Ramos (cell line): ENCODE data around the gene CDC42EP4.

ENCODE experiments used
- in situ Hi-C: fragments of 300-500 bp; cut with MboI; formaldehyde crosslinking; loops from one replicate; pipeline ENCODE4 v1.14.3; 2022; ENCODE audit warnings: low sequenced_read_pairs; ENCODE audit not compliant: unreplicated experiment

The CDC42EP4 gene

DNA sequence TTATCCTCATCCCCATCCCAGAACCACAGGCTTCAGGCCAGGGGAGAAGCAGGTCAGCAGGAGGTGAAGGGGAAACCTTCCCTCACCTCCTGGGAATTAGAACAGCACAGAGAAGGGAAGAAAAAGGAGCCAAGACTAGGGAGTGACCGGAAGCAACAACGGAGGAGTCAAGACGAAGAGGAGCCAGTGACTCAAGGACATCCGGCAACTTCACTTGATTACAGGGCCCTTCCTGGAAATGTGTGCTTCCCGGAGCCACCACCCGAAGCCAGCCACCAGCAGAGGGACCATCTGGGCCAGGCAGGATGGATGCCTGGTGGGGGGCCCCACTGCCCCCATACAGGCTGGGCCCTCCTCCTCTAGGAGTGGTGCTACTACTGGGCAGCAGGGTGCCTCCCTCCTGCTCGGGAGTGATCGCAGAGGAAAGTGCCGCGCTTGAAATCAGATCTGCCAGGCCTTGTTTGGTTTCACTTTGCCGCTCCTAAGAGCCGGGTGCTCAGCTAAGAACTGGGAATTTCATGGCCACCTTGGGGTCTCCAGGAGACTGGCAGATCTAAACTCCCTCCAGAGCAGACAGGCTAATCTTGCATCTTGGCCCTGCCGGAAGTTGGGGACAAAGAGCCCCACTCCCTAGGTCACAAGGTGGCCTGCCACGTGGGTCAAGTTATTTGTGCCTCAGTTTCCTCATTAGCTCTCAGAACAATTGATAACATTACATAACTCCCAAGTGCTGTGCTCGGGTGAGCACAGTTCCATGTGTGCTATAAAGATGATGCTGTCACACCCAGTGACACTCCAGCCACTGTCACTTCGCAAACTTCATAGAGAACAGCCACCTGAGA lies 6.6 kb downstream of the CDC42EP4 start:
- in situ Hi-C loops = no loop called here

GRCh38 chr17:73304438-73304837 lies 7.4 kb downstream of the CDC42EP4 start:
- in situ Hi-C loops = no loop called here

GRCh38 chr17:73302189-73302588 lies 9.6 kb downstream of the CDC42EP4 start:
- in situ Hi-C loops = no loop called here

GRCh38 chr17:73301369-73301768 lies 10.4 kb downstream of the CDC42EP4 start:
- in situ Hi-C loops = no loop called here

DNA sequence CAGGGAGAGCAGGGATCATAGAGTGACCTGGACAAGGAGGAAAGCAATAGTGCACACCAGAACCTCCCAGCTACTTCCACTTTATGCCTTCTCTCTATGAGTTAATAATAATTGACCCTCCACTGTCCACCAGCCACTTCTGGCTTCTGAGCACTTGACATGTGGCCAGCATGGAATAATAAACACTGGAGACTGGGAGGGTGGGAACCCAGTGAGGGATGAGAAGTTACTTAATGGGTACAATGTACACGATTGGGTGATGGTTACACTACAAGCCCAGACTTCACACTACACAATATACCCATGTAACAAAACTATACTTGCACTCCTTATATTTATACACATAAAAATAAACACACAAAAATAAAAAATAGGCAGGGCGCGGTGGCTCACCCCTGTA lies 11.4 kb downstream of the CDC42EP4 start:
- in situ Hi-C loops = no loop called here

GRCh38 chr17:73297934-73298861 lies 13.6 kb downstream of the CDC42EP4 start:
- in situ Hi-C loops = no loop called here

DNA sequence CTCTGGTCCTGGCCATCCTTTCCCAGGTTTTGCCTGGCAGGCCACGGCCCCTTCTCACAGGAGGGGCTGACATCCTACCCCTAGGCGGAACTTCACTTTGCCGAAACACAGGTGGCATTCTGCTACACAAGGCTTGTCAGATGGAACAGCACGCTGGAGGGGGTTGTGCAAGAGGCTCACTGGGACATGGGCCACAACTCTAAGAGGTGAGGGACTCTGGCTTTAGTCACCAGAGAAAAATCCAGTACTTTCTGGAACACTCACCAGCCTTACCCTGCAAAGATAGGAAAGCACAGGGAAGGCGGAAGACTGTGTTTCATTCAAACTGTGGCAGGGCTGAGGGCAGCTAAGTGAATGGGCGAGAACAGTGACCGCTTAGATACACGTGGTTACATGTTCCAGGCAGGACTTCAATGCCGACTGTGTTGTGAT lies 18.3 kb downstream of the CDC42EP4 start:
- in situ Hi-C loops = no loop called here

- in situ Hi-C loops = no loop called here
These were observed 18.8 kb downstream of the CDC42EP4 start for GRCh38 chr17:73293031-73293430.

DNA sequence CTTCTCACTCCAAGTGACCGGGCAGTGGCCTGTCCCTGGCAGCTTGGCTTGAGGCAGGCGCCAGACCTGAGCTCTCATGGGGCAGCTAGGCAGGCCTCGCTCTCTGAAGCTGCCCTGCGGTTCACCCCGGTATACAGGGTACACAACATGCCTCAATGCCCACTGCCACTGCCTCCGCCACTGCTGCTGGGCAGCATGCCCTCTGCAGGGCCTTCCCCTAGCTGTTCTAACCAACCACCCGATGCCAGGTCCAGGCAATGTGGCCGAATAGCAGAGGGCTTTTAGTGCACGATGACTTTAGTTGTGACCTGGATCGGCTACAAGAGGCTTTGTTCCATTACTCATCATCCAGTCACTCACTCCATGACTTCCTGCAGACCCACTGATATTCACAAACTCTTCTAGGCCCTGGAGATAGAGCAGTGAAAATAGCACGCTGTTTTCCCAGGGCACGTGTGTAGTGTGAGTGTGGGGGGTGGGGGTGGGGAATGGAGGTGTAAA lies 19.7 kb downstream of the CDC42EP4 start:
- in situ Hi-C loops = no loop called here

GRCh38 chr17:73291260-73291801 lies 20.5 kb downstream of the CDC42EP4 start:
- in situ Hi-C loops = no loop called here

DNA sequence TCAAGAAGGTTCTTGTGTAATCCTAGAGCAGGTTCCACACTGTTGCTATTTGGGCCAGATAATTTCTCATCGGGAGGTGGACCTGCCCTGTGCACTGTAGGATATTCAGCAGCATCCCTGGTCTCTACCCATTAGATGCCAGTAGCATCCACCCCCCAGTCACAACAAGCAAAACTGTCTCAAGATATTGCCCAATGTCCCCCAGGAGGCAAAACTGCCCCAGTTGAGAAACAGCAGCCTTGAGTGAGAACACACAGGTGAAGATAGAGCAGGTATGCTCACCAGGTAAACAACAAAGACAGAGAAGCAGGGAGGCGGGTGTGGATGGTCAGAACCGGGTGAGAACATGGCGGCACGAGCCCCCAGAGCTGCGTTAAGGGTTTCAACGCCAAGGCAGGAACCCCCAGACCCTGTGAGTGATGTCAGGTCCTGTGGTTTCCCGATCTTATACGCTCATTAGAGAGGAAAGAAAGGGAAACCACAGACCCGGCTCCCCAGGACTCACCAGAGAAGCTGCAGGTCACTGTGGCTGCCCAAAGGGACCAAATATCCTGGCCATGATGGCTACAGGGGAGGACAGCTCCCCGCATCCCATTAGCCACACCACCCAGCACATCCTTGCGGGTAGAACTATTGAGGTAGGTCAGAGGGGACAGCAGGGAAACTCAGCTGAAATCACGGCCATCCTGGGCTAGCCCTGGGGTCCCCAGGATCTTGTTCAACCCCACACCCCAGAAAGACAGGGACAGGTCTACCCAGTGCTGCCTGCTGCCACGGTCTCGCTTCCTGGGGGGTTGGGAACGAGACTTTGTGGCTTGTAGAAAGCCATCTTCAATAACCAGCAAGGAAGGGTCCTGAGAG lies 21.2 kb downstream of the CDC42EP4 start:
- in situ Hi-C loops = no loop called here

GRCh38 chr17:73289549-73290254 lies 22.1 kb downstream of the CDC42EP4 start:
- in situ Hi-C loops = no loop called here

GRCh38 chr17:73288534-73289302 lies 23.1 kb downstream of the CDC42EP4 start:
- in situ Hi-C loops = no loop called here

DNA sequence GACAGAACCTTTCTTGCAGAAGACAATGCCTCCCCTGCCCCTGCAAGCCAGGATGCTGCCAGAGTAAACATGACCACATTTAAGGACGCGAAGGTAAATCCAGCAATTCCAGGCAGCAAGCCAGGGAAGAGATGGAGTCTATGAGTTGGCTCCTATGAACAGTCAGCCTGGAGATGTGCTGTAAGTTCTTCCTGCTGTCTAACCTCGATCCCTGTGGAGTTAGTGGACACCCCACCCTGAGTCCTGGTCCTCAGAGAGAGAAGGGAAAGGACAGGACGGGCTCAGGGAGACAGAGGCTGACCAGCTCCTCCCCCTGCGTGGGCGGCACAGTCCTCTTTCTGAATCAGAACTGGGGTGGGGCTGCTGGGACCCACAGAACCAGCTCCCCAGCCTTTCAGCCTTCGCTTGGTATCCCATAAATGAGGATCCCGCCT lies 24.9 kb downstream of the CDC42EP4 start:
- in situ Hi-C loops = no loop called here

DNA sequence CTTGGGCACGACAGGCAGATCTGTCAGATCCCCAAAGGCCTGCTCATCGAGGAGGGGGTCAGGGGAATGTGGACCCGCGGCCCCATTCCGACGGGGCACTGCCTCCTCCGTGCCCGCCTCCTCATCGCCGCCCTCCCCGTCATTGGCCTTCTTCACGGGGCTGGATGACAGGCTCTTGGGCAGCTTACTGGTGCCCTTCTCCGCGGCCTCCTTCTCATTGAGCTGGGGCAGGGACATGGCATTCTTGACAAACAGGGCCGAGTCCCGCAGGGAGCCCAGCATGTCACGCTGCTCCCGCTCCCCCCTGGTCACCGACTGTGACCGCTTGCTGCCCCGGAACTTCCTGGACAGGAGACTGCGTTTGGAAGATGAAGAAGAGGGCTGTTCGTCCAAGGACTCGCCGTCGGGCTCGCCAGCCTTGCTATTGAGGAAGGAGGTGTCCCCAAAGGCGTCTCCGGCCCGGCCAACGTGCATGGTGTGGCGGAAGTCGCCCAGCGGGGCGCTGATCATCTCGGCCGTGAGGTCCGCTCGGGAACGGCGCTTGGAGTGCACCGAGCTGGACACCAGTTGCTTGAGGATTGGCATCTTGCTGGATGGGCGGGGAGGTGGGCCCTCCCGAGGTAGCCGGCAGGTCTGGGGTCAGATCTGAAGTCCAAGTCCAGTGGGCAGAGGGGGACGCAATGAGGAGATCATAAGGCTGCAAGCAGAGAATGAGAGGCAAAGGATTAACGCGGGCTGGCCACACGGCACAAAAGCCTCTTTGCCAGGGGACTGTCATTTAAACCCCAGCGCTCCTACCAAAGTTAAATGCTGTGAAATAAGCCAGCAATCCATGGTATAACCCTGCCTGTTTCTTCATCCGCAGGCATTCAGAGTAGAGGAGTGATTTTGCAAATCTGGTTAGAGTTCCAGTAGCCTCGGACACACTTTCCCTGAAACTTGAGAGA lies 25.6 kb downstream of the CDC42EP4 start:
- in situ Hi-C loops = no loop called here

GRCh38 chr17:73285603-73285908 lies 26.2 kb downstream of the CDC42EP4 start:
- in situ Hi-C loops = no loop called here

DNA sequence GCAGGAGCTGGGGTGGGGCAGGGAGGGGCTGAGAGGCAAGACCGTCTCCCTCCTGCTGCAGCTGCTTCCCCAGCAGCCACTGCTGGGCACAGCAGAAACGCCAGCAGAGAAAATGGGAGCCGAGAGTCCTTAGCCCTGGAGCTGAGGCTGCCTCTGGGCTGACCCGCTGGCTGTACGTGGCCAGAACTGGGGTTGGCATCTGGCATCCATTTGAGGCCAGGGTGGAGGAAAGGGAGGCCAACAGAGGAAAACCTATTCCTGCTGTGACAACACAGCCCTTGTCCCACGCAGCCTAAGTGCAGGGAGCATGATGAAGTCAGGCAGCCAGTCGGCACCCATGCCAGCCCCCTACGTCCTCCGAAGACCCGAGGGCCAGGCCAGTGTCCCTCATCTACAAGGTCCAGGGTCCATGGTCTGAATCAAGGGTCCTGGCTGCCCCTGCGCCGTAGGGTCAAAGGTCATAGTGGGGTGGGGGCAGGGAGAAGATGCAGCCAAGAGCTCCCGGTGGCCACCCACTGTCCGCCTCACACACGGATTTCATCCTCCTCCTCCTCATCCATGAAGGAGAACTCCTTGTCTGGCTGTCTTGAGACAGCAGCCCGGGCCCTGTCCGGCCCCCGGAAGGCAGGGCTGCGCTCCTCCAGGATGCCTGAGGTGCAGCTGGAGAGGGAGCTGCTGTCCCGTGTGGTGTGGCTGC lies 26.7 kb downstream of the CDC42EP4 start:
- in situ Hi-C loops = no loop called here
